Iris pigment epithelial cell (primary cell): ENCODE data around the gene NECTIN2.
"Not testable (repeated sequence)": the region's sequence is repeated elsewhere in the genome, so short reads cannot be mapped to it uniquely, and the experiment has no call there.

Experiments
- DNase-seq: peaks from one replicate; pipeline ENCODE4 v3.0.0-alpha.2; 2011; ENCODE audit warnings: low read depth

NECTIN2 gene

DNA sequence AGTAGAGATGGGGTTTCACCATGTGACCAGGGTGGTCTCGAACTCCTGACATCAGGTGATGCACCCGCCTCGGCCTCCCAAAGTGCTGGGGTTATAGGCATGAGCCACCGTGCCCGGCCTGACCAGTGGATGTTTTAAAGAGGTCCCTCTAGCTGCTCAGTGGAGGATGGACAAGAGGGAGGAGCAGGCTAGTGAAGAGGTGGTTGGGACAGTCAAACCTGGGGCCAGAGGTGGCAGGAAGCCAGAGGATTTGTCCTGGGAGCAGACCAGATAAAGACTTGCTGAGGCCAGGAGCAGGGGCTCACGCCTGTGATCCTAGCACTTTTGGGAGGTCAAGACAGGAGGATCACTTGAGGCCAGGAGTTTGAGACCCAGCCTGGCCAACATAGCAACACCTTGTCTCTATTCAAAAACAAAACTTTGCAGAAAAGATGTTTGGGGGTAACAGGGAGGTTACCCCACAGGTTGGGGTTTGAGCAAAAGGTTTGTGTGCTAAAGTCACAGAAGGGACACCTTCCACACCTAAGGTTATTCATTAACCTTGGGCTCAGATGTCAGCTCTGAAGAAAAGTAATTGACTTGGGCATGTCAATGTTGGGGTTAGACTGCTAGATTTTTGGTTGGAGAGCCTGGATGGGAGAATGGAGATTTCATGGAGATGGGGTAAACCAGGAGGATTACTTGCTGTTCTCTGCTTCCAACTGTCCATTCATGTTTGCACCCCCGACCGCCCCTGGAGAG is 28.2 kb upstream of the NECTIN2 start:
- DNase-seq = no peak

DNA sequence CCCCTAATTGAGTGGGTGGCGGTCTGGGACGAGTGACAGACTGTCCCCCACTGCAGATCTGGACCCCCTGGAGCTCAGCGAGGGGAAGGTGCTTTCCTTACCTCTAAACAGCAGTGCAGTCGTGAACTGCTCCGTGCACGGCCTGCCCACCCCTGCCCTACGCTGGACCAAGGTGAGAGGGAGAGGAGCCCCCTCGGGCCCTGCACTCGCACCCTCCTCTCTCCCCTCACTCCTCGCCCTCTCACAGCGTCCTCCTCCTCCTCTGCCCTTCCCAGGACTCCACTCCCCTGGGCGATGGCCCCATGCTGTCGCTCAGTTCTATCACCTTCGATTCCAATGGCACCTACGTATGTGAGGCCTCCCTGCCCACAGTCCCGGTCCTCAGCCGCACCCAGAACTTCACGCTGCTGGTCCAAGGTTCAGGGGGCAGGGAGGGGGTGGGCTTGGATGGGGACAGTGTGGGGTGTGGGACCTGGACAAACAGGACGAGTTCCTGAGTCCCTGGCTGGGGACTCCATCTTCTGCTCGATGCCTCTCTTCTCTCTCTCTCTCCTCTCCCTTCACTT is 27.5 kb upstream of the NECTIN2 start:
- no peak for DNase-seq

- no peak for DNase-seq
Measured at GRCh38 chr19:44819246-44819832, 26.8 kb upstream of the NECTIN2 start.

DNA sequence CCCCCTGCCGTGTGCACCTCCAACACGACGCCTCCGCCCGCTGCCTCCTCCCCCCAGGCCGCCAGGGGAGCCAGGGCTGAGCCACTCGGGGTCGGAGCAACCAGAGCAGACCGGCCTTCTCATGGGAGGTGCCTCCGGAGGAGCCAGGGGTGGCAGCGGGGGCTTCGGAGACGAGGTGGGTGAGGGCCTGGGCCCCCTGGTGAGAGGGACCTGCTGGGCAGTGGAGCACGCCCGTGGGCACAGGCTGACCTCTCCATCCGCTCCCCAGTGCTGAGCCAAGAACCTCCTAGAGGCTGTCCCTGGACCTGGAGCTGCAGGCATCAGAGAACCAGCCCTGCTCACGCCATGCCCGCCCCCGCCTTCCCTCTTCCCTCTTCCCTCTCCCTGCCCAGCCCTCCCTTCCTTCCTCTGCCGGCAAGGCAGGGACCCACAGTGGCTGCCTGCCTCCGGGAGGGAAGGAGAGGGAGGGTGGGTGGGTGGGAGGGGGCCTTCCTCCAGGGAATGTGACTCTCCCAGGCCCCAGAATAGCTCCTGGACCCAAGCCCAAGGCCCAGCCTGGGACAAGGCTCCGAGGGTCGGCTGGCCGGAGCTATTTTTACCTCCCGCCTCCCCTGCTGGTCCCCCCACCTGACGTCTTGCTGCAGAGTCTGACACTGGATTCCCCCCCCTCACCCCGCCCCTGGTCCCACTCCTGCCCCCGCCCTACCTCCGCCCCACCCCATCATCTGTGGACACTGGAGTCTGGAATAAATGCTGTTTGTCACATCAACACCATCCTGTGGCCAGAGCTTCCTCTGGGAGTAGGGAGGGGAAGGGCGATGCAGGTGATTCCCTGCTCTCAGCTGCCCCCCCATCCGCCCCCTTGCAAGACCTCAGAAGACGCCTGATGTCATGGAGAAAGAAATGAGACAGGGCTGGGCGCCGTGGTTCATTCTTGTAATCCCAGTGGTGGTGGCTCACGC is 25.2 kb upstream of the NECTIN2 start:
- DNase-seq = no peak

DNA sequence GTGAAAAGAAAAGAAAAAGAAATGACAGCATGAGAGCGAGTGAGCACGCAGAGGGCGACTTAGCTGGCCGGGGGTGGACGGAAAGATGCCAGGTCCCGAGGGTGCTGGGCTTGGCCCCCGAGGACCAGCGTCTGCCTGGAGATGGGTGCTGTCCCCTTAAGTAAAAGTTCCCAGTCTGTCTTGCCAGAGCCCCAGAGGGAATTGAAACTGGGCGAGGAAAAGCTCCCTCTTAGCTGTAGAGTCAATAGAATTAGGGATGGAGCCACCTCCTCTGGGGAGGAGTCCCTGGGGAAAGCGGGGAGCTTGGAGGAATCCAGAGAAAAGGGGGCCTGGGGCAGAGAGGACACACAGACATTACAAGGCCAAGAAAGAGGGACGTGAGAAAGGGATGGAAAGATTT is 23.9 kb upstream of the NECTIN2 start:
- no peak for DNase-seq

- no peak for DNase-seq
Measured at GRCh38 chr19:44822670-44823372, 23.3 kb upstream of the NECTIN2 start.

DNA sequence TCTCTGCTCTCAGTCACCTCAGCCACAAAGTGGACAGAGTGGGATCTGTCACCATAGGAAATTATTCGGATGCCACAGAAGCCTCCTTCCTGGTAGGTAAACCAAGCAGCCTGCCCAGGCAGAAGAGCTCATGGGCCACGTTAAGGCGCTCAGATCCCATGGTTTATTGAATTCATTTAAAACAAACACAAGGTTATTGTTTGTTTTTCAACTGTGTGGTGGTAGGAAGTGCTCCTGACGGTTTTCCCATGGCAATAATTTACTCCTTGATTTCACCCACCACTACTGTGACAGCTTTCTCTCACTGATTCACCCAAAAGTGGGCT is 22.8 kb upstream of the NECTIN2 start:
- no peak for DNase-seq

DNA sequence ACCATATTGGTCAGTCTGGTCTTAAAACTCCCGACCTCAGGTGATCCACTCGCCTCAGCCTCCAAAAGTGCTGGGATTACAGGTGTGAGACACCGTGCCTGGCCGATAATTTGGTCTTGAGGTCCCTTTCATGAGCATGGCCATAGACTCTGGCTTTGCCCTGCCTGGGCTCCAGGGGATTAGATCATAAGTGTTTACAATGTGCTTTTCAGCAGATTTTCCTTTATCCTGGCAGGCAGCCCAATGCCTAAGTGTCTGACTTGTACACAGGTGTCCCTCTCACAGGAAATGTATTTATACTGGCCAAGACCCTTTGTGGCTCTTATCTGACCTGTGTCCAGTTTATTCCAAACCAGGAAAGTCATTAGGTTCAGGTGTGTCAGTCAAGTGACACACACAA is 21.3 kb upstream of the NECTIN2 start:
- DNase-seq = no peak

GRCh38 chr19:44832875-44833274 is 13.2 kb upstream of the NECTIN2 start:
- peak; percentile 14 for DNase-seq

GRCh38 chr19:44834399-44834798 is 11.7 kb upstream of the NECTIN2 start:
- not testable (repeated sequence) for DNase-seq

DNA sequence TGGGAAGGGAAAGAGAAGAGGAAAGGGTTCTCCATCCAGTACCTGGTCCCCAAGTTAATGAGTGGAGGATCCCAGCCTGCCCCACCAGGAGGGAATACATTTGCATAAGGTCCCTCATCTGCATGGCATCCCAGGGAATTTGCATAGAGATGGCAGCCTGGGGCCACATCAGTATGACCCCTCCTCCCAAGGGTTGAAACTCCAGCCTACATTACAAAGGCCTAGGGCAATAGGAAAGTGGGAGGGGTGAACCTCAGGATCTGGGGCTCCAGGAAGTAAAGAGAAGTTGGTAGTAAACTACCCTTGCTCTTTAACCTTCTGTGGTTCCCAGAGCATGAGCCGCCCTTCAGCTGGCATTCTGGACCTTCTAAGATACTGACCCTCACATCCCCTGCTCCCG is 6.8 kb upstream of the NECTIN2 start:
- no peak for DNase-seq

- no peak for DNase-seq
Measured at GRCh38 chr19:44840811-44841210, 5.3 kb upstream of the NECTIN2 start.

GRCh38 chr19:44841231-44841630 is 4.9 kb upstream of the NECTIN2 start:
- no peak for DNase-seq

DNA sequence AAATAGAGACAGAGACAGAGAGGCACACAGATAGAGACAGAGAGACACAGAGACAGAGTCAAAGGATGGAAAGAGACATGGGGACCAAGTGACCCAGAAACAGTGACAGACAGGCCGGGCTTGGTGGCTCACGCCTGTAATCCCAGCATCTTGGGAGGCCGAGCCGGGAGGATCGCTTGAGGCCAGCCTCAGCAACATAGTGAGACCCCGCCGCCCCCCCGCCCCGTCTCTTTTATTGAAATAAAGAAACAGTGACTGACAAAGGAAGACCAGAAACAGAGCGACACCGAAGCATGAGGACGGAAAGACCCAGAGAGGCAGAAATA is 848 bp upstream of the NECTIN2 start:
- DNase-seq = no peak

- DNase-seq = peak; percentile 26
Measured at GRCh38 chr19:44846455-44847143, 502 bp downstream of the NECTIN2 start.

DNA sequence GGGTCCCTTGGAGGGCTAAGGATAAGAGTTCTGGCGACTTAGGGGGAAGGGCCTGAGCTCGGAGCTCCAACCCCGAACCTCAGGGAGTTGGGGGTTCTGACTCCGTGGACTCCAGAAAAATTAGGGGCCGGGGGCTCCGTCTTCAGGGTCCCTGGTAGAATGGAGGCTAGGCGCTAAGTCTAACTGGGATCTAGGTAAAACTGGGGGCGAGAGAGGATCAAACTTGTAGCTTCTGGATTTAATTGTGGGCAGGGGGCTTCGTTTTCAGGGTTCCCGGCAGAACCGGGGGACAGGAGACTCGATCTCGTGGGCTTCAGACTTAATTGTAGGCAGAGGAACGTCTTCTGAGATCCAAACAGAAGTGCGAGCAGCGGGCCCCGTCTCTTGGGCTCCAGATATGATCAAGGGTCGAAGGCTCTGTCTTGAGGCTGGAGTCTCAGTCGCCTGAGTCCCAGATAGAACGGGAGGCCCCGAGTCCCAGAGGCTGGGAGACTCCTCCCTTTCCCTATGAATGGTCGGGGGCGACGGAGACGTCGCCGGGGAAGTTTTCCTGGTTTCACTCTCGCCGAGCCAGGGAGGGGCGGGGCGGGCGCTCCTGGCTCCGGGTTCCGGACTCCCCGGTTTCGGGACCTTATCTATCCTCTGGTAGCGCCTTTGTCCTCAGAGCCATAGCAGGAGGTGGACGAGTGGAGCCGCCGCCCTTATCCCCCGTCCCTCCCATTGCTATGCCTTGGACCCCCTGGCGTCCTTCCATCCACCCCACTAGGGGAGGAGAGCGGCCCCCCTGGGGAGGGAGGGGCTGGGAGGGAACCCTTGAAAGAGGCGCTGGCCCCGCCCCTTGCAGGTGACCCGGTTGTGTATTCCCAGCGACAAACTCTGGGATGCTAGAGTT is 1.3 kb downstream of the NECTIN2 start:
- DNase-seq = peak; percentile 65

DNA sequence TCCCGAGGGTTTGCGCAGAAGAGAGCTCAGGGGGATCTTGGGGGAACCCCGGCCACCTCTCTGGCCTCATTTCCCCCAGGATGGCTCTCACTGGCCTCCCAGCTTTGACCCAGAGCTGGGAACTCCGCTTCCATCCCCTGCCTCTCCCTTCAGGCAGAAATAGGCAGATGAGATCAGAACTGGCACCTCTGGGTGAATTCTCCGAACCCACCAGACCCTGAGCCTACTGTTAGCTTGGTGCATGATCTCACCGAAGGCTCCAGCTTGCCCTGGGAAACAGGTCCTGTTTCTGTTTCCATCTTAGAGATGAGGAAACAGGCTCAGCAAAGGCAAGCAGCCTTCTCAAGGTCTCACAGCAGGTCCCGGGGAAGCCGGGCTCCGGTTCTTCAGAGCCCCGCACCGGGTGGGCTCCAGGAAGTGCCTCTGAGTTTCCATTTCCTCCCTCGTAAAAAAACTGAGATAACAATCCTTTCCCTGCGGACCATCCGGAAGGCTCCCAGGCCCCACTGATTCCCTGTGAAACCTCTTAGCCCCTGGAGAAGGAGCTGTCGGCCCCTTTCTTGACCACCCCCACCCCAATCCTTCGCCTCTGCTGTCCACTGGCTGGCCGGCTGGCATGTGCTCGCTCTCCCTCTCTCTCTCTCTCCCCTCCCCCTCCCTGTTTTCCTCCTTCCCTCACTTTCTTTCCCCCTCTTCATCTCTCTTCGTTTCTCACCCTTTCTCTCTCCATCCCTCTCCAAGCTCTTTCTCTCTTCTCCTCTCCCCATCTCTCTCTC is 2.1 kb downstream of the NECTIN2 start:
- peak; percentile 82 for DNase-seq

- peak; percentile 9 for DNase-seq
Measured at GRCh38 chr19:44848812-44849447, 2.8 kb downstream of the NECTIN2 start.

DNA sequence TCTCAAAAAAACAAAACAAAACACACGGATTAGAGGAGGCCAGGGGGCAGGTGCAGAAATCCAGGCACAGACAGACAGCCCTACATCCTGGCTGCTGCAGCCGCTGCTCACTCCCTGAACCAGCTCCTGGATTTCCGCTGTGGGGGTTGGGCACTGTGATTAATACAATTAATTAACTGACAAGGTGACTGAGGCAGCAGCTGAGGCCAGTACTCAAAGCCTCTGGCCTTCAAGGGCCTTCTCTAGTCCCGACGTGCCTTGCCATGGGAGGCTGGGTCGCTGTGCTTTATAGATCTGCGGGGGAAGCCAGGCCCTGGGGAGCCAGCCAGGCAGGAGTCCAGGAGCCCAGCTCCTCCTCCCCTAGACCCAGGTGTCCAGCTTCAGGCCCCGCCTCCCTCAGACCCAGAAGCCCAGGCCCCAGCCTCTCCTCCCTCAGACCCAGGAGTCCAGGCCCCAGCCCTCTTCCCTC is 4.6 kb downstream of the NECTIN2 start:
- no peak for DNase-seq
